ENCODE results near the gene MFSD6. TPM values are rescaled to one million over a fixed set of nuclear protein-coding genes. Genes with fewer than 3 reads are reported as not detected.

The MFSD6 gene
- polyA plus RNA-seq, 2 of the 4 experiments (the other 2 are of a cell fraction): 14.3 to 41.3 TPM

DNA sequence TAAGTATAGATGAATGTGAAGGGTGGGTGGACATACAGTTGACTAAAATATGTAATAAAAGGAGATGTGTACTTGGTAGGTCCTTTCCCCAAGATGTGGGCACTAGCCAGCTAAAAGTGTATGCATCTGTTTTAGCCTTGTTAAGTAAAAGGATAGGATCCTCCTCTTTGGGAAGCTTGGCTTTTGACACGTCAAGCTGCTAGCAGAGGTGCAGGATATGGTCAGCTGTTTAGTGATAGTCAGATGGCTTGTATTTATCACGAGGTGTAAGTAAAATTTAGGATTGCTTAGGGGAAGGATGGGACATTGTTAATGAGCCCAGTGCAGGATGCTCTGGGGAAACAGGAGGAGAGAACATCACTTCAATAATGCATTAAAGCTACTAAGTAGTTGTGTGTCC, 1.5 kb downstream of the MFSD6 start:
- no peak for DNase-seq (ENCODE audit: low read depth in 1 of 2, low spot score in 1 of 2)
- 64% methylated on average over 2 of the region's 2 CpGs for WGBS (ENCODE audit: missing lambda C conversion rate)
- peaks cover 24% of the 10 kb centered on the region for H3K4me1 ChIP-seq
- peak overlapping the region; percentile 90 to 98; a peak in 3 of 6 replicates for H3K27ac ChIP-seq
- peak overlapping the region; percentile 84; the same call in 2 of the 3 replicates for H3K4me3 ChIP-seq
- ChIA-PET CTCF (interaction anchor here (1.4 to 1.6 kb wide), 2 partner anchors 27 to 101 kb away, joined by 4 read pairs; no protein-coding TSS in a partner anchor), POLR2A (interaction anchor here (0.6 kb wide), 1 partner anchor 58 kb away, joined by 4 read pairs; no protein-coding TSS in a partner anchor)
- ATAC-seq: no peak
- peak overlapping the region; percentile 86 for H3K4me2 ChIP-seq
- FAIRE-seq: no peak
- no peak for TF ChIP-seq ZNF302 (CRISPR knock-in tag; IDR thresholded peaks at IDR 0.05)
- no peak for TF ChIP-seq MYC (IDR thresholded peaks at IDR 0.05; ENCODE audit: borderline replicate concordance, low read length)
- no peak for TF ChIP-seq CHD4 (IDR thresholded peaks at IDR 0.05; ENCODE audit: borderline replicate concordance)
- TF ChIP-seq, protein P1, sequence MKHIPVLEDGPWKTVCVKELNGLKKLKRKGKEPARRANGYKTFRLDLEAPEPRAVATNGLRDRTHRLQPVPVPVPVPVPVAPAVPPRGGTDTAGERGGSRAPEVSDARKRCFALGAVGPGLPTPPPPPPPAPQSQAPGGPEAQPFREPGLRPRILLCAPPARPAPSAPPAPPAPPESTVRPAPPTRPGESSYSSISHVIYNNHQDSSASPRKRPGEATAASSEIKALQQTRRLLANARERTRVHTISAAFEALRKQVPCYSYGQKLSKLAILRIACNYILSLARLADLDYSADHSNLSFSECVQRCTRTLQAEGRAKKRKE (CRISPR knock-in tag; IDR thresholded peaks at IDR 0.05; ENCODE audit: low read depth): no peak
- TF ChIP-seq FOSL2 (IDR thresholded peaks at IDR 0.05): no peak
- TF ChIP-seq FOSL2 (CRISPR knock-in tag; IDR thresholded peaks at IDR 0.05): no peak
- TF ChIP-seq EP300 (IDR thresholded peaks at IDR 0.05): no peak
- no peak for TF ChIP-seq KDM5A (IDR thresholded peaks at IDR 0.05)
- no peak for TF ChIP-seq NFE2L2 (conservative IDR thresholded peaks at IDR 0.05; ENCODE audit: low read length)
- H3K9me3 ChIP-seq: no peaks in the 10 kb centered on the region

DNA sequence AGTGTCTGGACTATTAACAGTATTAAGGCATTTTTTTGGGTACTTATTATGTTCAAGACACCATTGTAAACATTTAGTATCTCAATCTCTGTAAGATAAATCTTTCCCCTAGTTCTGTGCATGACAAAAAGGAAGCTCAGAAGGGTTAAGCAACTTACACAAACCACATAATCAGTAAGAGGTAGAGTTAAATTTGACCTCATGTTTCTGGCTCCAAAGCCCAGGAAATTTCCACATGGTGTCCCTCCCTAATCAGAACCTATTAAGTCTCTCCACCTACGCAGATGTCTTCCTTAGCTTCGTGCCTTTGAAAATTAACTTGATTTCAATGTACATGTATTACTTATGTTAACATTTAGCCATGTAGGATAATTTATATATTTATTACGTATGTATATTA, 2.0 kb downstream of the MFSD6 start:
- TF ChIP-seq PHF8 (IDR thresholded peaks at IDR 0.05; ENCODE audit: borderline replicate concordance, low read depth) (no peak), JUN (IDR thresholded peaks at IDR 0.05) (no peak), CBX8 (IDR thresholded peaks at IDR 0.05) (no peak), MAFK (IDR thresholded peaks at IDR 0.05; ENCODE audit: partially characterized antibody) (no peak), NPAS2 (CRISPR knock-in tag; IDR thresholded peaks at IDR 0.05; ENCODE audit: borderline replicate concordance) (no peak), RFX5 (IDR thresholded peaks at IDR 0.05) (no peak), NR3C1 (IDR thresholded peaks at IDR 0.05) (no peak), RAD21 (conservative IDR thresholded peaks at IDR 0.05 in 1 of 2, IDR thresholded peaks at IDR 0.05 in 1 of 2) (no peak), POLR2AphosphoS2 (conservative IDR thresholded peaks at IDR 0.05; ENCODE audit: low read length) (no peak), ZNF302 (CRISPR knock-in tag; IDR thresholded peaks at IDR 0.05) (no peak), ZSCAN20 (CRISPR knock-in tag; IDR thresholded peaks at IDR 0.05) (no peak)
- POLR2A ChIA-PET: interaction anchor here (0.6 kb wide), 1 partner anchor 58 kb away, joined by 4 read pairs; no protein-coding TSS in a partner anchor
- no peak for FAIRE-seq
- Histone ChIP-seq H3K27ac (no peak overlapping the region), H3K4me2 (peak overlapping the region; percentile 86; the same call in 1 of the 3 replicates), H3K4me3 (no peak overlapping the region), H3K9me3 (no peaks in the 10 kb centered on the region), H3K4me1 (peaks cover 20% of the 10 kb centered on the region; the same call in 2 of the 3 replicates)
- no peak for ATAC-seq
- WGBS (ENCODE audit: missing lambda C conversion rate): 93% methylated on average over 3 of the region's 3 CpGs
- DNase-seq (ENCODE audit: low read depth in 1 of 2, low spot score in 1 of 2): no peak
- CTCF ChIA-PET: interaction anchor here (0.6 to 1.6 kb wide), 3 partner anchors 28 to 107 kb away, joined by 3 to 4 read pairs (median 4); no protein-coding TSS in a partner anchor

DNA sequence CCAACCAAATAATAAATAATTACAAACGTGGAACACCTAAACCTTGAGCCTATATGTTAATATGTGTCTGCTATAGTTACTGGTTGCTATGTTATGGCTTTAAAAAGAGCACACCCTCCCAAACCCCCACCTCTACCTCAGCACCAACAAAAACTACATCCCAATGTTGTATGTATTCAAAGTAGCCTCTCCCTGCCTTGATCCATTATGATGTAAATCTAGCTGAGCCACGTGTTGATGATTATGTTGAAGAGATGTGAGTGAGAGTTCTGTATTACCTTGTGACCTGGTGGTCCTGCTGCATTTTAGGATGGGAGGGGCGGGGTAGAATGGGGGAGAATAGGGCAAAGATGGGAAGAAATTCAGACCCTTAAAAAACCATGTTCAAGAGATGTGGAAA, 4.8 kb downstream of the MFSD6 start:
- H3K27ac ChIP-seq: no peak overlapping the region
- H3K4me2 ChIP-seq: no peak overlapping the region
- no peak for ATAC-seq
- 49% methylated on average over 3 of the region's 3 CpGs for WGBS (ENCODE audit: missing lambda C conversion rate)
- no peak for DNase-seq (ENCODE audit: low read depth in 1 of 2, low spot score in 1 of 2)
- ChIA-PET POLR2A (no interaction called here), CTCF (no interaction called here)
- FAIRE-seq: no peak
- H3K4me3 ChIP-seq: no peak overlapping the region
- TF ChIP-seq NPAS2 (CRISPR knock-in tag; IDR thresholded peaks at IDR 0.05; ENCODE audit: borderline replicate concordance) (no peak), RFX5 (IDR thresholded peaks at IDR 0.05) (no peak), MAZ (IDR thresholded peaks at IDR 0.05; ENCODE audit: borderline replicate concordance, low read depth, low read length) (no peak), RNF2 (IDR thresholded peaks at IDR 0.05; ENCODE audit: borderline replicate concordance, low read depth) (no peak), POLR2AphosphoS2 (conservative IDR thresholded peaks at IDR 0.05; ENCODE audit: low read length) (no peak), POLR2A (IDR thresholded peaks at IDR 0.05; ENCODE audit: low read length) (no peak), RAD21 (conservative IDR thresholded peaks at IDR 0.05 in 1 of 2, IDR thresholded peaks at IDR 0.05 in 1 of 2) (no peak), FOXS1 (CRISPR knock-in tag; IDR thresholded peaks at IDR 0.05) (no peak), ZC3H11A (IDR thresholded peaks at IDR 0.05) (no peak), MYC (IDR thresholded peaks at IDR 0.05; ENCODE audit: borderline replicate concordance, low read length) (no peak), EP300 (IDR thresholded peaks at IDR 0.05) (no peak), KDM1A (IDR thresholded peaks at IDR 0.05; ENCODE audit: low read depth) (no peak), JUNB (IDR thresholded peaks at IDR 0.05) (no peak)
- TF ChIP-seq, protein P2, sequence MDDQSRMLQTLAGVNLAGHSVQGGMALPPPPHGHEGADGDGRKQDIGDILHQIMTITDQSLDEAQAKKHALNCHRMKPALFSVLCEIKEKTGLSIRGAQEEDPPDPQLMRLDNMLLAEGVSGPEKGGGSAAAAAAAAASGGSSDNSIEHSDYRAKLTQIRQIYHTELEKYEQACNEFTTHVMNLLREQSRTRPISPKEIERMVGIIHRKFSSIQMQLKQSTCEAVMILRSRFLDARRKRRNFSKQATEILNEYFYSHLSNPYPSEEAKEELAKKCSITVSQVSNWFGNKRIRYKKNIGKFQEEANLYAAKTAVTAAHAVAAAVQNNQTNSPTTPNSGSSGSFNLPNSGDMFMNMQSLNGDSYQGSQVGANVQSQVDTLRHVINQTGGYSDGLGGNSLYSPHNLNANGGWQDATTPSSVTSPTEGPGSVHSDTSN (IDR thresholded peaks at IDR 0.05): no peak
- TF ChIP-seq, protein P3, sequence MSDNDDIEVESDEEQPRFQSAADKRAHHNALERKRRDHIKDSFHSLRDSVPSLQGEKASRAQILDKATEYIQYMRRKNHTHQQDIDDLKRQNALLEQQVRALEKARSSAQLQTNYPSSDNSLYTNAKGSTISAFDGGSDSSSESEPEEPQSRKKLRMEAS (IDR thresholded peaks at IDR 0.05): no peak
- TF ChIP-seq, protein P4, sequence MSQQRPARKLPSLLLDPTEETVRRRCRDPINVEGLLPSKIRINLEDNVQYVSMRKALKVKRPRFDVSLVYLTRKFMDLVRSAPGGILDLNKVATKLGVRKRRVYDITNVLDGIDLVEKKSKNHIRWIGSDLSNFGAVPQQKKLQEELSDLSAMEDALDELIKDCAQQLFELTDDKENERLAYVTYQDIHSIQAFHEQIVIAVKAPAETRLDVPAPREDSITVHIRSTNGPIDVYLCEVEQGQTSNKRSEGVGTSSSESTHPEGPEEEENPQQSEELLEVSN (IDR thresholded peaks at IDR 0.05; ENCODE audit: borderline replicate concordance, low read depth): no peak
- H3K9me3 ChIP-seq: no peaks in the 10 kb centered on the region
- H3K4me1 ChIP-seq: peaks cover 17% of the 10 kb centered on the region; the same call in 2 of the 3 replicates
